Keratinocyte (primary cell): ENCODE data around the gene DDX31. TPM values are rescaled to one million over a fixed set of nuclear protein-coding genes. Genes with fewer than 3 reads are reported as not detected.

ENCODE experiments used
- DNase-seq: peaks from one replicate; pipeline ENCODE4 v3.0.0-alpha.2; 2011; ENCODE audit warnings: low read depth, missing footprints, low spot score
- FAIRE-seq: peaks from 2 replicates; lab custom pipeline; 2011; peaks lifted over from hg19 to GRCh38; lab: Jason Lieb, UNC
- H2AFZ ChIP-seq: 2 replicates; pipeline ENCODE4 v1.6.0; 2012; ENCODE audit warnings: low read length, control low read depth, inconsistent platforms; ENCODE audit not compliant: control insufficient read depth
- H3K27ac ChIP-seq: 2 replicates; pipeline ENCODE4 v1.5.1; 2011; ENCODE audit warnings: low read length; ENCODE audit not compliant: control insufficient read depth, insufficient read depth
- H3K27me3 ChIP-seq: 3 replicates; pipeline ENCODE4 v1.6.0; 2011; ENCODE audit warnings: low read length; ENCODE audit not compliant: control insufficient read depth, insufficient read depth; ENCODE audit errors: extremely low read depth
- H3K36me3 ChIP-seq, 2 experiments: 2 replicates in 1 of 2; 3 replicates in 1 of 2; pipeline ENCODE4 v1.5.1; 2011; ENCODE audit warnings: low read length in 2 of 2, mild to moderate bottlenecking in 1 of 2; ENCODE audit not compliant: control insufficient read depth in 2 of 2, insufficient read depth in 2 of 2; ENCODE audit errors: extremely low read depth in 1 of 2
- H3K4me1 ChIP-seq: 3 replicates; pipeline ENCODE4 v1.5.1; 2011; ENCODE audit warnings: low read length; ENCODE audit not compliant: control insufficient read depth, insufficient read depth; ENCODE audit errors: extremely low read depth
- H3K4me2 ChIP-seq: 3 replicates; pipeline ENCODE4 v1.6.0; 2011; ENCODE audit warnings: low read depth, low read length; ENCODE audit not compliant: control insufficient read depth, insufficient read depth; ENCODE audit errors: extremely low read depth
- H3K4me3 ChIP-seq, 3 experiments: fragments of 200-600 bp in 1 of 3; sonication (generic) in 1 of 3; 2 replicates in 2 of 3; 3 replicates in 1 of 3; pipeline ENCODE4 v1.5.1; 2011 to 2016; ENCODE audit warnings: low read length in 3 of 3, mild to moderate bottlenecking in 3 of 3, control low read depth in 2 of 3, inconsistent platforms in 1 of 3, low read depth in 1 of 3, mixed read lengths in 1 of 3, mixed run types in 1 of 3, moderate library complexity in 1 of 3; ENCODE audit not compliant: control insufficient read depth in 2 of 3, insufficient read depth in 2 of 3; ENCODE audit errors: extremely low read depth in 1 of 3
- H3K79me2 ChIP-seq: 2 replicates; pipeline ENCODE4 v1.6.0; 2012; ENCODE audit warnings: low read length; ENCODE audit not compliant: control insufficient read depth, insufficient read depth
- H3K9ac ChIP-seq: 3 replicates; pipeline ENCODE4 v1.6.0; 2011; ENCODE audit warnings: low read length; ENCODE audit not compliant: control insufficient read depth, insufficient read depth; ENCODE audit errors: extremely low read depth
- H3K9me1 ChIP-seq: 3 replicates; pipeline ENCODE4 v1.6.0; 2011; ENCODE audit warnings: low read length; ENCODE audit not compliant: control insufficient read depth, insufficient read depth; ENCODE audit errors: extremely low read depth
- H3K9me3 ChIP-seq: 2 replicates; pipeline ENCODE4 v1.5.1; 2012; ENCODE audit warnings: low read depth, low read length; ENCODE audit not compliant: control insufficient read depth
- H4K20me1 ChIP-seq: 3 replicates; pipeline ENCODE4 v1.6.0; 2011; ENCODE audit warnings: low read length; ENCODE audit not compliant: control insufficient read depth, insufficient read depth; ENCODE audit errors: extremely low read depth
- CTCF ChIP-seq, 3 experiments: IDR thresholded peaks in 1 of 3; conservative IDR thresholded peaks in 1 of 3; optimal IDR thresholded peaks in 1 of 3; 2 replicates in 2 of 3; 3 replicates in 1 of 3; pipeline versions ENCODE3 to v1.5.1; 2011; ENCODE audit warnings: low read length in 3 of 3, mild to moderate bottlenecking in 3 of 3, moderate library complexity in 2 of 3, control low read depth in 1 of 3, inconsistent platforms in 1 of 3; ENCODE audit not compliant: insufficient read depth in 2 of 3; ENCODE audit errors: extremely low read depth in 1 of 3
- EZH2 ChIP-seq: IDR thresholded peaks from one replicate; pipeline ENCODE4 v1.6.1; 2012; ENCODE audit warnings: inconsistent platforms, mild to moderate bottlenecking, low read length, moderate library complexity
- dilution Hi-C: fragments of 300-500 bp; cut with MboI; formaldehyde crosslinking; loops from one replicate; pipeline ENCODE4 v1.7.0; 2020; ENCODE audit warnings: low sequenced_read_pairs; ENCODE audit not compliant: extremely low pct_ligation_motif_present
- polyA plus RNA-seq, 5 experiments: library from polyadenylated mRNA; depleted of rRNA in 3 of 5; stranded (reverse) in 3 of 5; stranded (forward) in 1 of 5; unstranded in 1 of 5; fragments of >200 nt; gene quantifications; 1 replicate in 1 of 5; 2 replicates in 3 of 5; 3 replicates in 1 of 5; pipeline versions ENCODE4 v1.2.1 to v1.2.3, GENCODE V29; 2011 to 2012; ENCODE audit warnings: missing spikeins in 2 of 5, low read depth in 1 of 5, low replicate concordance in 1 of 5

DDX31 gene
- polyA plus RNA-seq, 1 donor (not counting 4 experiments of a cell fraction or from before 2014, with no cell fraction given): 21.0 TPM

GRCh38 chr9:132710333-132710732 lies 40.5 kb upstream of the DDX31 start:
- TF ChIP-seq CTCF (optimal IDR thresholded peaks at IDR 0.05 in 1 of 3, IDR thresholded peaks at IDR 0.05 in 1 of 3, conservative IDR thresholded peaks at IDR 0.05 in 1 of 3; ENCODE audit: extremely low read depth in 1 of 3, insufficient read depth in 2 of 3, low read length in 3 of 3) (no peak), EZH2 (no peak)
- dilution Hi-C loops: no loop called here

GRCh38 chr9:132708769-132709430 lies 39.1 kb upstream of the DDX31 start:
- Histone ChIP-seq H3K79me2 (no peaks in the 10 kb centered on the region), H3K4me3 (no peak overlapping the region), H3K36me3 (no peaks in the 10 kb centered on the region), H4K20me1 (no peaks in the 10 kb centered on the region), H2AFZ (no peak overlapping the region), H3K27me3 (no peaks in the 10 kb centered on the region), H3K4me2 (no peak overlapping the region), H3K9me1 (no peaks in the 10 kb centered on the region), H3K27ac (no peak overlapping the region), H3K4me1 (no peaks in the 10 kb centered on the region), H3K9ac (no peak overlapping the region), H3K9me3 (no peaks in the 10 kb centered on the region)
- FAIRE-seq (no peak), DNase-seq (no peak)
- dilution Hi-C loops: no loop called here
- TF ChIP-seq EZH2: no peak
- no peak for TF ChIP-seq CTCF (optimal IDR thresholded peaks at IDR 0.05 in 1 of 3, IDR thresholded peaks at IDR 0.05 in 1 of 3, conservative IDR thresholded peaks at IDR 0.05 in 1 of 3; ENCODE audit: extremely low read depth in 1 of 3, insufficient read depth in 2 of 3, low read length in 3 of 3)

More at GRCh38 chr9:132710333-132710732, 40.5 kb upstream of the DDX31 start:
- Histone ChIP-seq H3K9me3 (no peaks in the 10 kb centered on the region), H3K27ac (no peak overlapping the region), H3K4me2 (no peak overlapping the region), H3K27me3 (no peaks in the 10 kb centered on the region), H3K9me1 (no peaks in the 10 kb centered on the region), H3K79me2 (no peaks in the 10 kb centered on the region), H3K36me3 (no peaks in the 10 kb centered on the region), H4K20me1 (no peaks in the 10 kb centered on the region), H2AFZ (no peak overlapping the region), H3K4me3 (no peak overlapping the region), H3K4me1 (no peaks in the 10 kb centered on the region), H3K9ac (no peak overlapping the region)
- DNase-seq (no peak), FAIRE-seq (no peak)
